B cell (primary cell): ENCODE measurements around the gene CD209. TPM values are rescaled to one million over a fixed set of nuclear protein-coding genes. Genes with fewer than 3 reads are reported as not detected.

ENCODE experiments used
- ATAC-seq: fragments of 200-7000 bp; cut with Tn5 transposase; one replicate; pipeline ENCODE4 v1.10.0; 2021; ENCODE audit warnings: low read depth, mild to moderate bottlenecking, moderate number of reproducible peaks, moderate library complexity
- CTCF ChIA-PET: fragments of 350-600 bp; sonication (Branson Sonifier 250); formaldehyde crosslinking; loops from one replicate; lab custom pipeline; 2021; ENCODE audit warnings: antibody characterized with exemption, inconsistent platforms; lab: Charles Lee
- POLR2A ChIA-PET: fragments of 350-600 bp; sonication (Branson Sonifier 250); formaldehyde crosslinking; loops from one replicate; lab custom pipeline; 2021; ENCODE audit warnings: antibody characterized with exemption; lab: Charles Lee
- DNase-seq: peaks from one replicate; pipeline ENCODE4 v3.0.0; 2013
- H2AFZ ChIP-seq: 2 replicates; pipeline ENCODE4 v1.6.1; 2012; ENCODE audit warnings: mild to moderate bottlenecking, low read depth, low read length; ENCODE audit not compliant: insufficient read depth, poor library complexity, severe bottlenecking
- H3K27ac ChIP-seq, 2 donors: 1 replicate in 1 of 2; 2 replicates in 1 of 2; pipeline ENCODE4 v1.5.1; 2012 to 2013; ENCODE audit warnings: low read length in 2 of 2, mild to moderate bottlenecking in 2 of 2, moderate library complexity in 1 of 2
- H3K27me3 ChIP-seq, 4 experiments: fragments of 200-600 bp in 1 of 4; sonication (generic) in 1 of 4; replicated peaks in 1 of 4; 1 replicate in 2 of 4; 2 replicates in 2 of 4; pipeline versions ENCODE4 v1.6.1 to v1.7.0; 2013 to 2016; ENCODE audit warnings: low read length in 3 of 4, mild to moderate bottlenecking in 2 of 4, mixed read lengths in 1 of 4, moderate library complexity in 1 of 4; ENCODE audit not compliant: insufficient read depth in 4 of 4, control insufficient read depth in 3 of 4; ENCODE audit errors: control extremely low read depth in 1 of 4
- H3K36me3 ChIP-seq, 2 experiments: replicated peaks in 1 of 2; 1 replicate in 1 of 2; 2 replicates in 1 of 2; pipeline versions ENCODE4 v1.6.1 to v1.7.1; 2013; ENCODE audit warnings: low read length in 1 of 2; ENCODE audit not compliant: insufficient read depth in 2 of 2, control insufficient read depth in 1 of 2; ENCODE audit errors: control extremely low read depth in 1 of 2, extremely low read depth in 1 of 2
- H3K4me1 ChIP-seq, 2 donors: fragments of 200-600 bp in 1 of 2; sonication (generic) in 1 of 2; 1 replicate in 1 of 2; 2 replicates in 1 of 2; pipeline versions ENCODE4 v1.5.1 to v1.6.1; 2013 to 2017; ENCODE audit warnings: low read length in 2 of 2; ENCODE audit not compliant: control insufficient read depth in 2 of 2, insufficient read depth in 2 of 2
- H3K4me2 ChIP-seq: replicated peaks from 2 replicates; pipeline ENCODE3; 2012; ENCODE audit warnings: mild to moderate bottlenecking, low read depth, low read length; ENCODE audit not compliant: poor library complexity, severe bottlenecking
- H3K4me3 ChIP-seq, 5 experiments: fragments of 200-600 bp in 1 of 5; sonication (generic) in 1 of 5; 1 replicate in 3 of 5; 2 replicates in 2 of 5; pipeline versions ENCODE4 v1.5.1 to v1.7.0; 2011 to 2016; ENCODE audit warnings: low read length in 4 of 5, mild to moderate bottlenecking in 4 of 5, low read depth in 2 of 5, control low read depth in 1 of 5, moderate library complexity in 1 of 5; ENCODE audit not compliant: insufficient read depth in 1 of 5; ENCODE audit errors: control extremely low read depth in 1 of 5, extremely low read depth in 1 of 5
- H3K79me2 ChIP-seq: fragments of 200-600 bp; sonication (generic); one replicate; pipeline ENCODE4 v1.6.0; 2016; ENCODE audit warnings: low read length; ENCODE audit not compliant: control insufficient read depth, insufficient read depth
- H3K9ac ChIP-seq: fragments of 200-600 bp; sonication (generic); 2 replicates; pipeline ENCODE4 v1.6.1; 2017; ENCODE audit warnings: mild to moderate bottlenecking, low read length, moderate library complexity
- H3K9me3 ChIP-seq, 3 donors: one replicate each; pipeline versions ENCODE4 v1.6.1 to v1.7.1; 2013; ENCODE audit warnings: low read length in 2 of 3; ENCODE audit not compliant: control insufficient read depth in 2 of 3, insufficient read depth in 1 of 3; ENCODE audit errors: control extremely low read depth in 1 of 3
- H4K20me1 ChIP-seq: 2 replicates; pipeline ENCODE4 v1.6.0; 2012; ENCODE audit warnings: mild to moderate bottlenecking, low read length; ENCODE audit not compliant: insufficient read depth, control insufficient read depth, poor library complexity, severe bottlenecking
- H3K27ac Mint-ChIP-seq: one replicate; pipeline ENCODE4 v1.8.0; 2021; ENCODE audit warnings: mixed read lengths
- H3K27me3 Mint-ChIP-seq: one replicate; pipeline ENCODE4 v1.8.0; 2021; ENCODE audit warnings: mixed read lengths
- H3K4me1 Mint-ChIP-seq: one replicate; pipeline ENCODE4 v1.8.0; 2021; ENCODE audit warnings: mixed read lengths
- H3K4me3 Mint-ChIP-seq: one replicate; pipeline ENCODE4 v1.8.0; 2021; ENCODE audit warnings: mixed read lengths
- H3K9me3 Mint-ChIP-seq: one replicate; pipeline ENCODE4 v1.8.0; 2022; ENCODE audit warnings: mixed read lengths; ENCODE audit not compliant: insufficient read depth
- EZH2 ChIP-seq: IDR thresholded peaks from 2 replicates; pipeline ENCODE4 v1.6.1; 2012; ENCODE audit warnings: borderline replicate concordance, low read depth, mild to moderate bottlenecking, moderate library complexity, low read length; ENCODE audit not compliant: insufficient read depth, poor library complexity, severe bottlenecking
- WGBS: methylation state at CpG from one replicate; pipeline ENCODE4 v1.1.5; 2013; ENCODE audit warnings: missing lambda C conversion rate; ENCODE audit not compliant: insufficient coverage; 5-methylcytosine and 5-hydroxymethylcytosine counted together
- intact Hi-C: fragments of 100-400 bp; cut with micrococcal nuclease; formaldehyde crosslinking; loops from one replicate; pipeline ENCODE4 v1.10.0; 2022
- polyA plus RNA-seq: library from polyadenylated mRNA; depleted of rRNA; stranded (reverse); fragments of >200 nt; gene quantifications from 2 replicates; pipeline ENCODE4 v1.2.3, GENCODE V29; 2012
- total RNA-seq, 2 donors: library from RNA; stranded (reverse); fragments of 120-200 nt in 1 of 2; gene quantifications; 1 replicate in 1 of 2; 2 replicates in 1 of 2; pipeline versions ENCODE4 v1.2.3 to v1.2.4, GENCODE V29; 2013 to 2022
- TF ChIP-seq, protein P1 (sequence below): fragments of 200-600 bp; IDR thresholded peaks from one replicate; pipeline ENCODE4 v1.8.0; 2022; ENCODE audit warnings: antibody characterized with exemption, mild to moderate bottlenecking

CD209 gene
- total and polyA plus RNA-seq, 2 donors (not counting 1 experiment from before 2014, with no cell fraction given): 0.10 TPM; not detected in 1

DNA sequence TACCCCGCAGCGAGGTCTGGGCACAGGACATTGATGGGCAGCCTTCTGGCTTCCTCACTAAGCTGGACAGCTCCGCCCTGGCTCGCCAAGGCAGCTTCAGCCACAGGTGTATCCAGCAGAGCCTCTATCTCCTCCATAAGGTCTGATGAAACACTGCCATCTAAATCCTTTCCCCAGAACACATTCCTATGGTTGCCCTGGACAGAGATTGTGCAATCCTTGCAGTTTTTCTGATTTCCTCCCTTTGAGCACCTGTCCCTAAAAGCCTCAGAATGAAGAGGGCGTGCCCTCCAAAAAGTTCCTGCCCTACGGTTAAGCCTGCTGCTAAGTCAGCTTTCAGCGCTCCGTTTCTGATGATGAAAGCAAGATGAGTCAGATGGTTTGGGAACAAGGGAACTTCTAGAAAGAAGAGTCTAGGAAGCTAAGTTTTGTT, 36.7 kb upstream of the CD209 start:
- Histone ChIP-seq H3K27me3 (peaks cover 0 to 31% (median 19%) of the 10 kb centered on the region in 4 experiments), H3K9ac (no peak overlapping the region), H3K4me2 (no peak overlapping the region), H3K79me2 (no peaks in the 10 kb centered on the region), H4K20me1 (no peaks in the 10 kb centered on the region), H3K27ac (no peak overlapping the region), H3K4me3 (no peak overlapping the region), H3K4me1 (peaks cover 15 to 16% of the 10 kb centered on the region in 2 donors), H2AFZ (no peak overlapping the region), H3K9me3 (peaks cover 0 to 35% (median 6%) of the 10 kb centered on the region in 3 donors), H3K36me3 (no peaks in the 10 kb centered on the region)
- Mint-ChIP-seq H3K4me1 (peaks cover 10% of the 10 kb centered on the region), H3K27me3 (peaks cover 37% of the 10 kb centered on the region), H3K9me3 (no peaks in the 10 kb centered on the region), H3K27ac (no peak overlapping the region), H3K4me3 (no peak overlapping the region)
- intact Hi-C loops: no loop called here
- TF ChIP-seq, protein P1, sequence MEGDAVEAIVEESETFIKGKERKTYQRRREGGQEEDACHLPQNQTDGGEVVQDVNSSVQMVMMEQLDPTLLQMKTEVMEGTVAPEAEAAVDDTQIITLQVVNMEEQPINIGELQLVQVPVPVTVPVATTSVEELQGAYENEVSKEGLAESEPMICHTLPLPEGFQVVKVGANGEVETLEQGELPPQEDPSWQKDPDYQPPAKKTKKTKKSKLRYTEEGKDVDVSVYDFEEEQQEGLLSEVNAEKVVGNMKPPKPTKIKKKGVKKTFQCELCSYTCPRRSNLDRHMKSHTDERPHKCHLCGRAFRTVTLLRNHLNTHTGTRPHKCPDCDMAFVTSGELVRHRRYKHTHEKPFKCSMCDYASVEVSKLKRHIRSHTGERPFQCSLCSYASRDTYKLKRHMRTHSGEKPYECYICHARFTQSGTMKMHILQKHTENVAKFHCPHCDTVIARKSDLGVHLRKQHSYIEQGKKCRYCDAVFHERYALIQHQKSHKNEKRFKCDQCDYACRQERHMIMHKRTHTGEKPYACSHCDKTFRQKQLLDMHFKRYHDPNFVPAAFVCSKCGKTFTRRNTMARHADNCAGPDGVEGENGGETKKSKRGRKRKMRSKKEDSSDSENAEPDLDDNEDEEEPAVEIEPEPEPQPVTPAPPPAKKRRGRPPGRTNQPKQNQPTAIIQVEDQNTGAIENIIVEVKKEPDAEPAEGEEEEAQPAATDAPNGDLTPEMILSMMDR: no peak
- TF ChIP-seq EZH2: no peak
- no peak for ATAC-seq
- WGBS: 71% methylated on average over 4 of the region's 8 CpGs
- no peak for DNase-seq
- ChIA-PET CTCF (interaction anchor here (1.8 kb wide), 1 partner anchor 16 kb away, joined by 6 read pairs; no protein-coding TSS in a partner anchor), POLR2A (no interaction called here)

DNA sequence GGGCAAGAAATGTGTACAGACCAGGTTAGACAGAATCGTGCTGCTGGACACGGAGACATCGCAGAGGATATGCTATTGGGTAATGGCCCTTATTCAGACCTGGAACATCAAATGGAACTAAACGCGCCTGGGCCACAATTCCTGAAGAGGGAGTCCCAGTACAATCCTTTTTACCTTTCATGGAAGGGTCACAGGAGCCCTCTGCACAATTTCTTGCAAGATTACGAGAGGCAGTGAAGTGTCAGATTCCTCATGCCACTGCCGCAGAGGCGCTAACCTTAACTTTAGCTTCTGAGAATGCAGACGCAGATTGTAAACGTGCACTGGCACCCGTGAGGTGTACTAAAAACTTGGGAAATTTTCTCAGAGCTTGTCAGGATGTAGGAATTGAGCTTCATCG, 33.8 kb upstream of the CD209 start:
- Mint-ChIP-seq H3K4me3 (no peak overlapping the region), H3K9me3 (no peaks in the 10 kb centered on the region), H3K4me1 (peaks cover 10% of the 10 kb centered on the region), H3K27ac (no peak overlapping the region), H3K27me3 (peaks cover 30% of the 10 kb centered on the region)
- no peak for ATAC-seq
- H3K79me2 ChIP-seq: no peaks in the 10 kb centered on the region
- POLR2A ChIA-PET: no interaction called here
- no peak overlapping the region for H3K4me2 ChIP-seq
- no peak for DNase-seq
- intact Hi-C loops: no loop called here
- WGBS: 85% methylated on average over 12 of the region's 12 CpGs
- TF ChIP-seq EZH2: no peak
- peaks cover 0 to 10% (median 4%) of the 10 kb centered on the region in 4 experiments for H3K27me3 ChIP-seq
- no peaks in the 10 kb centered on the region for H4K20me1 ChIP-seq
- H3K9me3 ChIP-seq: peaks cover 0 to 20% (median 6%) of the 10 kb centered on the region in 3 donors
- CTCF ChIA-PET: interaction anchor here (1.1 to 1.7 kb wide), 2 partner anchors 100 to 103 kb away, joined by 3 to 7 read pairs; partner anchors contain the start of gene TRAPPC5
- no peaks in the 10 kb centered on the region for H3K36me3 ChIP-seq
- no peak overlapping the region for H3K9ac ChIP-seq
- H3K4me1 ChIP-seq: peaks cover 6% of the 10 kb centered on the region in 2 donors
- no peak overlapping the region for H2AFZ ChIP-seq
- H3K27ac ChIP-seq: no peak overlapping the region
- no peak overlapping the region for H3K4me3 ChIP-seq
